ENCODE measurements around the gene HOXC6. TPM values are rescaled to one million over a fixed set of nuclear protein-coding genes. Genes with fewer than 3 reads are reported as not detected.

The HOXC6 gene
- polyA plus RNA-seq, 3 donors: not detected

GRCh38 chr12:54053751-54054741 is 25.8 kb downstream of the HOXC6 start, which contains the start of gene HOXC4:
Gene HOXC4 (plus strand): TSS chr12:54053835. CDS start chr12:54053923, 88 bp downstream.
- H3K79me2 ChIP-seq (ENCODE audit: insufficient read depth, low read length): no peaks in the 10 kb centered on the region
- peak within 1 kb of the TSS in 1 of 7 donors; percentile 13 for H3K27ac Mint-ChIP-seq
- no peaks in the 10 kb centered on the region for H4K20me1 ChIP-seq (ENCODE audit: insufficient read depth, low read length)
- intact Hi-C loops (cut with micrococcal nuclease): no loop called here
- H3K4me1 Mint-ChIP-seq: peaks cover 22% of the 10 kb centered on the region
- no peaks in the 10 kb centered on the region for H3K36me3 ChIP-seq (replicated peaks in 1 of 2; ENCODE audit: control insufficient read depth in 1 of 2, insufficient read depth in 2 of 2, low read length in 2 of 2)
- peak within 1 kb of the TSS; percentile 61 to 87 for H3K4me3 Mint-ChIP-seq
- H3K27me3 Mint-ChIP-seq (ENCODE audit: low read depth in 3 of 3): peaks cover 95 to 99% (median 99%) of the 10 kb centered on the region in 3 donors
- peaks cover 3 to 34% of the 10 kb centered on the region in 2 donors for H3K9me3 ChIP-seq (replicated peaks in 1 of 2; ENCODE audit: control insufficient read depth in 1 of 2, insufficient read depth in 1 of 2, low read length in 2 of 2)
- peaks cover 0 to 32% (median 11%) of the 10 kb centered on the region in 7 donors for H3K9me3 Mint-ChIP-seq
- WGBS (ENCODE audit: insufficient coverage): 4% methylated on average over 31 of the region's 52 CpGs
- H3K27ac ChIP-seq (ENCODE audit: low read depth in 1 of 2, low read length in 2 of 2): no peak within 1 kb of the TSS
- H3K4me1 ChIP-seq (ENCODE audit: control insufficient read depth in 1 of 2, insufficient read depth in 2 of 2, low read length in 2 of 2): peaks cover 4 to 8% of the 10 kb centered on the region in 2 donors
- H3K9ac ChIP-seq (ENCODE audit: insufficient read depth, low read length, poor library complexity, severe bottlenecking): no peak within 1 kb of the TSS
- H3K4me2 ChIP-seq (replicated peaks; ENCODE audit: extremely low read depth, low read length, poor library complexity, severe bottlenecking): peak within 1 kb of the TSS; percentile 60
- H3K27me3 ChIP-seq (ENCODE audit: control insufficient read depth in 2 of 2, insufficient read depth in 2 of 2, low read length in 2 of 2): peaks cover 96 to 99% of the 10 kb centered on the region in 2 donors
- peak within 1 kb of the TSS; percentile 50 for H2AFZ ChIP-seq (ENCODE audit: insufficient read depth, low read depth, low read length, poor library complexity, severe bottlenecking)
- TF ChIP-seq, protein P1, sequence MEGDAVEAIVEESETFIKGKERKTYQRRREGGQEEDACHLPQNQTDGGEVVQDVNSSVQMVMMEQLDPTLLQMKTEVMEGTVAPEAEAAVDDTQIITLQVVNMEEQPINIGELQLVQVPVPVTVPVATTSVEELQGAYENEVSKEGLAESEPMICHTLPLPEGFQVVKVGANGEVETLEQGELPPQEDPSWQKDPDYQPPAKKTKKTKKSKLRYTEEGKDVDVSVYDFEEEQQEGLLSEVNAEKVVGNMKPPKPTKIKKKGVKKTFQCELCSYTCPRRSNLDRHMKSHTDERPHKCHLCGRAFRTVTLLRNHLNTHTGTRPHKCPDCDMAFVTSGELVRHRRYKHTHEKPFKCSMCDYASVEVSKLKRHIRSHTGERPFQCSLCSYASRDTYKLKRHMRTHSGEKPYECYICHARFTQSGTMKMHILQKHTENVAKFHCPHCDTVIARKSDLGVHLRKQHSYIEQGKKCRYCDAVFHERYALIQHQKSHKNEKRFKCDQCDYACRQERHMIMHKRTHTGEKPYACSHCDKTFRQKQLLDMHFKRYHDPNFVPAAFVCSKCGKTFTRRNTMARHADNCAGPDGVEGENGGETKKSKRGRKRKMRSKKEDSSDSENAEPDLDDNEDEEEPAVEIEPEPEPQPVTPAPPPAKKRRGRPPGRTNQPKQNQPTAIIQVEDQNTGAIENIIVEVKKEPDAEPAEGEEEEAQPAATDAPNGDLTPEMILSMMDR (IDR thresholded peaks at IDR 0.05): no peak
- DNase-seq: no peak
- H3K4me3 ChIP-seq (replicated peaks in 1 of 3; ENCODE audit: low read depth in 2 of 3, low read length in 3 of 3): peak within 1 kb of the TSS; percentile 31 to 58 (median 32)
- peaks cover 0 to 4% of the 10 kb centered on the region in 2 donors for H3K36me3 Mint-ChIP-seq

DNA sequence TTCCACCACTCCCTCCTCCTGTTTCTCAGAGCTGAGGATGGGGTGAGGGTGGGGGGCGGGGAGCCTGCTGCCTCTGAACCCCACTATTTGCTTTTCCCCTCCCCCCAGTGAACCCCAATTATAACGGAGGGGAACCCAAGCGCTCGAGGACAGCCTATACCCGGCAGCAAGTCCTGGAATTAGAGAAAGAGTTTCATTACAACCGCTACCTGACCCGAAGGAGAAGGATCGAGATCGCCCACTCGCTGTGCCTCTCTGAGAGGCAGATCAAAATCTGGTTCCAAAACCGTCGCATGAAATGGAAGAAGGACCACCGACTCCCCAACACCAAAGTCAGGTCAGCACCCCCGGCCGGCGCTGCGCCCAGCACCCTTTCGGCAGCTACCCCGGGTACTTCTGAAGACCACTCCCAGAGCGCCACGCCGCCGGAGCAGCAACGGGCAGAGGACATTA is 26.5 kb downstream of the HOXC6 start:
- 36% methylated on average over 6 of the region's 24 CpGs for WGBS (ENCODE audit: insufficient coverage)

More for the DNA sequence above, 26.5 kb downstream of the HOXC6 start:
- Histone ChIP-seq H3K9me3 (replicated peaks in 1 of 2; ENCODE audit: control insufficient read depth in 1 of 2, insufficient read depth in 1 of 2, low read length in 2 of 2) (peaks cover 3 to 34% of the 10 kb centered on the region in 2 donors), H3K79me2 (ENCODE audit: insufficient read depth, low read length) (no peaks in the 10 kb centered on the region), H3K9ac (ENCODE audit: insufficient read depth, low read length, poor library complexity, severe bottlenecking) (no peak overlapping the region), H3K4me1 (ENCODE audit: control insufficient read depth in 1 of 2, insufficient read depth in 2 of 2, low read length in 2 of 2) (peaks cover 4 to 8% of the 10 kb centered on the region in 2 donors), H3K4me3 (replicated peaks in 1 of 3; ENCODE audit: low read depth in 2 of 3, low read length in 3 of 3) (no peak overlapping the region), H3K36me3 (replicated peaks in 1 of 2; ENCODE audit: control insufficient read depth in 1 of 2, insufficient read depth in 2 of 2, low read length in 2 of 2) (no peaks in the 10 kb centered on the region), H3K27me3 (ENCODE audit: control insufficient read depth in 2 of 2, insufficient read depth in 2 of 2, low read length in 2 of 2) (peaks cover 96 to 99% of the 10 kb centered on the region in 2 donors), H2AFZ (ENCODE audit: insufficient read depth, low read depth, low read length, poor library complexity, severe bottlenecking) (no peak overlapping the region), H3K4me2 (replicated peaks; ENCODE audit: extremely low read depth, low read length, poor library complexity, severe bottlenecking) (no peak overlapping the region), H4K20me1 (ENCODE audit: insufficient read depth, low read length) (no peaks in the 10 kb centered on the region), H3K27ac (ENCODE audit: low read depth in 1 of 2, low read length in 2 of 2) (no peak overlapping the region)
- no peak overlapping the region for H3K27ac Mint-ChIP-seq
- peaks cover 0 to 33% (median 12%) of the 10 kb centered on the region in 7 donors for H3K9me3 Mint-ChIP-seq
- intact Hi-C loops (cut with micrococcal nuclease): no loop called here
- peak overlapping the region in 1 of 2 donors; percentile 67 for H3K4me3 Mint-ChIP-seq
- peaks cover 22% of the 10 kb centered on the region for H3K4me1 Mint-ChIP-seq
- TF ChIP-seq, protein P1 (IDR thresholded peaks at IDR 0.05): no peak
- H3K36me3 Mint-ChIP-seq: peaks cover 0 to 5% of the 10 kb centered on the region in 2 donors
- H3K27me3 Mint-ChIP-seq (ENCODE audit: low read depth in 3 of 3): peaks cover 95 to 99% (median 99%) of the 10 kb centered on the region in 3 donors
- DNase-seq: no peak

Measured in CD14-positive monocyte (primary cell).